ENCODE results near the gene CTR9. TPM values are rescaled to one million over a fixed set of nuclear protein-coding genes. Genes with fewer than 3 reads are reported as not detected.

Gene CTR9
- total and polyA plus RNA-seq, 9 of the 15 experiments (the other 6 are each of a cell fraction or from before 2014, with no cell fraction given) = 25.4 to 79.3 (median 47.3) TPM

DNA sequence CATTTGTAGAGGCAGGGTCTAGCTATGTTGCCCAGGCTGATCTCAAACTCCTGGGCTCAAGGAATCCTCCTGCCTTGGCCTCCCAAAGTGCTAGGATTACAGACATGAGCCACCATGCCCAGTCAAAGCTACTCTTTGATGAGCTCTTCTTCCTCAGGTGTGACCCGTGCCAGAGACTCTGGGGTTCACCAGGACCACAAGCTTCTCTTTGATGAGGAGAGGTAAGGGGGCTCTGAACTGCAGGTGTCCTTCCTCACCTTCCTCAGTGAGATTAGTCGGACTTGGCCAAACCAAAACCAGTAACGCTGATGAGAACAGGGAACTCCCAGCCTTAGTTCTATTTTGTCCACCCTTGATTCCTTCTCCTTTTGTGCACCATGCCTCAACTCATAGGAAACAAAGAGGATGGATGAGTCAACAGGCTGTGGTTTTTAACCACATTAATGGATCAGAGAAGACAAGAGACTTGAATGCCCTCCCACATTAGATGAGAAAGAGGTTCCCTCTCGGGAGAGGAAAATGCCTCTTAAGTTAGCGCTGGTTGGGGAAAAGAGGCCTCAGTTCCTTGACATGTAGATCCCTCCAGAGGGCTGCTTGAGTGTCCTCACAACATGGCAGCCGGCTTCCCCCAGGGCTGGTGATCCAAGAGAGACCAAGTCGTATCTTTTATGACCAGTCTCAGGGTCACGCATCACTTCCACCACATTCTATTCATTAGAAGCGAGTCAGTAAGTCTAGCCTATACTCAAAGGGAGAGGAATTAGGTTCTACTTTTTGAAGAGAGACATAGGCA, 25.7 kb upstream of the CTR9 start (continued):
- TF ChIP-seq ZNF197 (CRISPR knock-in tag; IDR thresholded peaks at IDR 0.05; ENCODE audit: low read depth) = no peak
- TF ChIP-seq ZNF311 (CRISPR knock-in tag; IDR thresholded peaks at IDR 0.05) = no peak
- no peak for TF ChIP-seq HDAC1 (IDR thresholded peaks at IDR 0.05)
- peak; percentile 80; the same call in 1 of the 2 replicates for TF ChIP-seq SMARCE1 (IDR thresholded peaks at IDR 0.05)
- TF ChIP-seq HDAC2 (IDR thresholded peaks at IDR 0.05) = no peak
- TF ChIP-seq POLR2G (IDR thresholded peaks at IDR 0.05; ENCODE audit: low read depth, low read length) = no peak
- peak; percentile 22; the same call in 1 of the 2 replicates for TF ChIP-seq TEAD4 (IDR thresholded peaks at IDR 0.05; ENCODE audit: low read length)
- no peak for TF ChIP-seq TEAD4 (CRISPR knock-in tag; IDR thresholded peaks at IDR 0.05; ENCODE audit: borderline replicate concordance)
- TF ChIP-seq ARID1B (IDR thresholded peaks at IDR 0.05) = peak; percentile 65; the same call in 1 of the 2 replicates
- TF ChIP-seq FOSL1 (tag; conservative IDR thresholded peaks at IDR 0.05) = peak; percentile 96
- TF ChIP-seq POLR2A (conservative IDR thresholded peaks at IDR 0.05) = no peak
- TF ChIP-seq DACH1 (IDR thresholded peaks at IDR 0.05; ENCODE audit: partially characterized antibody) = no peak
- no peak for TF ChIP-seq ZNF717 (CRISPR knock-in tag; IDR thresholded peaks at IDR 0.05)
- no peak for TF ChIP-seq SIX5 (IDR thresholded peaks at IDR 0.05; ENCODE audit: borderline replicate concordance in 1 of 2, insufficient read depth in 1 of 2, low read depth in 1 of 2, low read length in 2 of 2)
- TF ChIP-seq TFAM (CRISPR knock-in tag; conservative IDR thresholded peaks at IDR 0.05) = no peak
- TF ChIP-seq KDM2B (CRISPR knock-in tag; IDR thresholded peaks at IDR 0.05) = no peak
- TF ChIP-seq, protein P1, sequence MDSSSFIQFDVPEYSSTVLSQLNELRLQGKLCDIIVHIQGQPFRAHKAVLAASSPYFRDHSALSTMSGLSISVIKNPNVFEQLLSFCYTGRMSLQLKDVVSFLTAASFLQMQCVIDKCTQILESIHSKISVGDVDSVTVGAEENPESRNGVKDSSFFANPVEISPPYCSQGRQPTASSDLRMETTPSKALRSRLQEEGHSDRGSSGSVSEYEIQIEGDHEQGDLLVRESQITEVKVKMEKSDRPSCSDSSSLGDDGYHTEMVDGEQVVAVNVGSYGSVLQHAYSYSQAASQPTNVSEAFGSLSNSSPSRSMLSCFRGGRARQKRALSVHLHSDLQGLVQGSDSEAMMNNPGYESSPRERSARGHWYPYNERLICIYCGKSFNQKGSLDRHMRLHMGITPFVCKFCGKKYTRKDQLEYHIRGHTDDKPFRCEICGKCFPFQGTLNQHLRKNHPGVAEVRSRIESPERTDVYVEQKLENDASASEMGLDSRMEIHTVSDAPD (CRISPR knock-in tag; IDR thresholded peaks at IDR 0.05) = no peak
- TF ChIP-seq NUFIP1 (IDR thresholded peaks at IDR 0.05; ENCODE audit: partially characterized antibody) = no peak
- no peak for TF ChIP-seq ZNF57 (CRISPR knock-in tag; IDR thresholded peaks at IDR 0.05)
- TF ChIP-seq, protein P2, sequence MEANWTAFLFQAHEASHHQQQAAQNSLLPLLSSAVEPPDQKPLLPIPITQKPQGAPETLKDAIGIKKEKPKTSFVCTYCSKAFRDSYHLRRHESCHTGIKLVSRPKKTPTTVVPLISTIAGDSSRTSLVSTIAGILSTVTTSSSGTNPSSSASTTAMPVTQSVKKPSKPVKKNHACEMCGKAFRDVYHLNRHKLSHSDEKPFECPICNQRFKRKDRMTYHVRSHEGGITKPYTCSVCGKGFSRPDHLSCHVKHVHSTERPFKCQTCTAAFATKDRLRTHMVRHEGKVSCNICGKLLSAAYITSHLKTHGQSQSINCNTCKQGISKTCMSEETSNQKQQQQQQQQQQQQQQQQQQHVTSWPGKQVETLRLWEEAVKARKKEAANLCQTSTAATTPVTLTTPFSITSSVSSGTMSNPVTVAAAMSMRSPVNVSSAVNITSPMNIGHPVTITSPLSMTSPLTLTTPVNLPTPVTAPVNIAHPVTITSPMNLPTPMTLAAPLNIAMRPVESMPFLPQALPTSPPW (CRISPR knock-in tag; IDR thresholded peaks at IDR 0.05) = 0 out of 2 replicates have a peak, but pooled peaks have one; percentile 24
- TF ChIP-seq LCOR (CRISPR knock-in tag; IDR thresholded peaks at IDR 0.05) = peak; percentile 45; the same call in 1 of the 2 replicates
- TF ChIP-seq, protein P3, sequence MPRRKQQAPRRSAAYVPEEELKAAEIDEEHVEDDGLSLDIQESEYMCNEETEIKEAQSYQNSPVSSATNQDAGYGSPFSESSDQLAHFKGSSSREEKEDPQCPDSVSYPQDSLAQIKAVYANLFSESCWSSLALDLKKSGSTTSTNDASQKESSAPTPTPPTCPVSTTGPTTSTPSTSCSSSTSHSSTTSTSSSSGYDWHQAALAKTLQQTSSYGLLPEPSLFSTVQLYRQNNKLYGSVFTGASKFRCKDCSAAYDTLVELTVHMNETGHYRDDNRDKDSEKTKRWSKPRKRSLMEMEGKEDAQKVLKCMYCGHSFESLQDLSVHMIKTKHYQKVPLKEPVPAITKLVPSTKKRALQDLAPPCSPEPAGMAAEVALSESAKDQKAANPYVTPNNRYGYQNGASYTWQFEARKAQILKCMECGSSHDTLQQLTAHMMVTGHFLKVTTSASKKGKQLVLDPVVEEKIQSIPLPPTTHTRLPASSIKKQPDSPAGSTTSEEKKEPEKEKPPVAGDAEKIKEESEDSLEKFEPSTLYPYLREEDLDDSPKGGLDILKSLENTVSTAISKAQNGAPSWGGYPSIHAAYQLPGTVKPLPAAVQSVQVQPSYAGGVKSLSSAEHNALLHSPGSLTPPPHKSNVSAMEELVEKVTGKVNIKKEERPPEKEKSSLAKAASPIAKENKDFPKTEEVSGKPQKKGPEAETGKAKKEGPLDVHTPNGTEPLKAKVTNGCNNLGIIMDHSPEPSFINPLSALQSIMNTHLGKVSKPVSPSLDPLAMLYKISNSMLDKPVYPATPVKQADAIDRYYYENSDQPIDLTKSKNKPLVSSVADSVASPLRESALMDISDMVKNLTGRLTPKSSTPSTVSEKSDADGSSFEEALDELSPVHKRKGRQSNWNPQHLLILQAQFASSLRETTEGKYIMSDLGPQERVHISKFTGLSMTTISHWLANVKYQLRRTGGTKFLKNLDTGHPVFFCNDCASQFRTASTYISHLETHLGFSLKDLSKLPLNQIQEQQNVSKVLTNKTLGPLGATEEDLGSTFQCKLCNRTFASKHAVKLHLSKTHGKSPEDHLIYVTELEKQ (CRISPR knock-in tag; IDR thresholded peaks at IDR 0.05) = no peak
- no peak for TF ChIP-seq SREBF1 (IDR thresholded peaks at IDR 0.05; ENCODE audit: borderline replicate concordance, low read depth, low read length)
